Right atrium auricular region (tissue), 2 donors: ENCODE results near the gene DUSP9. TPM values are rescaled to one million over a fixed set of nuclear protein-coding genes. Genes with fewer than 3 reads are reported as not detected.

Source experiments
- DNase-seq: peaks from one replicate; pipeline ENCODE4 v3.0.0-alpha.2; 2019; ENCODE audit warnings: low spot score
- H3K27ac ChIP-seq, 2 donors: fragments of 200-600 bp; sonication (generic); 1 replicate in 1 of 2; 2 replicates in 1 of 2; pipeline ENCODE4 v1.5.1; 2016 to 2019
- H3K27me3 ChIP-seq, 2 donors: fragments of 200-600 bp; sonication (generic); one replicate each; pipeline versions ENCODE4 v1.5.1 to v1.6.0; 2017 to 2019
- H3K36me3 ChIP-seq: fragments of 200-600 bp; sonication (generic); one replicate; pipeline ENCODE4 v1.5.1; 2016
- H3K4me1 ChIP-seq, 2 donors: fragments of 200-600 bp; sonication (generic); one replicate each; pipeline versions ENCODE4 v1.5.1 to v1.6.0; 2017 to 2019
- H3K4me3 ChIP-seq, 2 donors: fragments of 200-600 bp; sonication (generic); 1 replicate in 1 of 2; 2 replicates in 1 of 2; pipeline ENCODE4 v1.5.1; 2017 to 2019; ENCODE audit warnings: mild to moderate bottlenecking in 1 of 2, moderate library complexity in 1 of 2
- H3K9me3 ChIP-seq, 2 donors: fragments of 200-600 bp; sonication (generic); one replicate each; pipeline ENCODE4 v1.5.1; 2019
- CTCF ChIP-seq, 2 donors: fragments of 200-600 bp; sonication (generic); IDR thresholded peaks; one replicate each; pipeline ENCODE4 v1.5.1; 2019; ENCODE audit warnings: antibody characterized with exemption in 2 of 2
- total RNA-seq, 2 donors: library from RNA; depleted of rRNA; stranded (reverse); fragments of >200 nt; gene quantifications; one replicate each; pipeline ENCODE4 v1.1.0, GENCODE V29; 2016

The DUSP9 gene
- total RNA-seq, 2 donors from 2014 or later = not detected

GRCh38 chrX:153633607-153634180, 13.3 kb upstream of the DUSP9 start:
- H3K27me3 ChIP-seq = no peaks in the 10 kb centered on the region
- no peaks in the 10 kb centered on the region for H3K4me1 ChIP-seq
- no peak for DNase-seq
- H3K9me3 ChIP-seq = peaks cover 0 to 10% of the 10 kb centered on the region in 2 donors
- no peaks in the 10 kb centered on the region for H3K36me3 ChIP-seq
- H3K4me3 ChIP-seq = no peak overlapping the region
- no peak for TF ChIP-seq CTCF (IDR thresholded peaks at IDR 0.05)
- H3K27ac ChIP-seq = no peak overlapping the region

DNA sequence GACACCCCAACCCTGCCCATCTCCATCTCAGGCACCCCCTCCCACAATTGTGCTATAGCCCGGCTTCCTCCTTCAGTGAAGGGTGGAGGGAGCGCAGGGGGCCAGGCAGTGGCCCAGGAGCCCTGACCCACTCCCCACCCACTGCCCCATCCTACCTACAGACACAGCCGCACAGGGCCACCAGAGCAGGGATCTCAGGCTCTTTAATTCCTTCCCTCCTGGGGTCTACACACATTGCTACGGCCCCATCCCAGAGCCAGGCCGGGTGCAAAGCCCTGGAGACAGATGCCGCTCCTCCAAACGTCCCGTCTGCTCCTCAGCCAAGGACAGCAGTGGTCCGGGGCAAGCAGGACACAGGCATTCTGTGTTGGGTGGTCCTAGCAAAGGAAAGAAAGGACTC, 12.8 kb upstream of the DUSP9 start:
- Histone ChIP-seq H3K4me3 (no peak overlapping the region), H3K27ac (no peak overlapping the region), H3K27me3 (no peaks in the 10 kb centered on the region), H3K36me3 (no peaks in the 10 kb centered on the region), H3K4me1 (no peaks in the 10 kb centered on the region), H3K9me3 (peaks cover 0 to 10% of the 10 kb centered on the region in 2 donors)
- DNase-seq = no peak
- TF ChIP-seq CTCF (IDR thresholded peaks at IDR 0.05) = no peak

- TF ChIP-seq CTCF (IDR thresholded peaks at IDR 0.05) = no peak
- no peak for DNase-seq
- peaks cover 0 to 10% of the 10 kb centered on the region in 2 donors for H3K9me3 ChIP-seq
- H3K4me1 ChIP-seq = no peaks in the 10 kb centered on the region
- H3K36me3 ChIP-seq = no peaks in the 10 kb centered on the region
- H3K4me3 ChIP-seq = no peak overlapping the region
- H3K27ac ChIP-seq = no peak overlapping the region
- H3K27me3 ChIP-seq = no peaks in the 10 kb centered on the region
Measured at GRCh38 chrX:153634832-153635231, 12.2 kb upstream of the DUSP9 start.

DNA sequence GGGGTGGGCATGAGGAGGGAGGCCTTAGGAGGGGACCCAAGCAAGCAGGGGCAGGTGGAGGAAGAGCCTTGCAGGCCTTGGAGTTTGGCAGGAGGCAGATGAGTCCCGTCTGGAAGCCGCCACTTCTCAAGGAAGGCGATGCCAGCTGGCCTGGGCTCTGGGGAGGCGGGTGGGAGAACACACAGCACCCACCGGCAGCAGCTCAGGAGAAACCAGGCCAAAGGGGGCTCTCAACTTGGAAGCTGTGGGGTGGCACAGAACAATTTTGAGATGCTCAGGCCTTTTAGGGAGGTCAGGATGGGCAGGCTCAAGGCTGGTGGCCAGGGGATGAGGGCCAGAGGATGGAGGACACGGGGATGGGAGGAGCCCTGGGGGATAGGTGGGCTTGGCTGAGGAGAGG, 11.6 kb upstream of the DUSP9 start:
- Histone ChIP-seq H3K9me3 (peaks cover 0 to 10% of the 10 kb centered on the region in 2 donors), H3K4me3 (no peak overlapping the region), H3K36me3 (no peaks in the 10 kb centered on the region), H3K4me1 (no peaks in the 10 kb centered on the region), H3K27ac (no peak overlapping the region), H3K27me3 (no peaks in the 10 kb centered on the region)
- DNase-seq = no peak
- TF ChIP-seq CTCF (IDR thresholded peaks at IDR 0.05) = no peak

DNA sequence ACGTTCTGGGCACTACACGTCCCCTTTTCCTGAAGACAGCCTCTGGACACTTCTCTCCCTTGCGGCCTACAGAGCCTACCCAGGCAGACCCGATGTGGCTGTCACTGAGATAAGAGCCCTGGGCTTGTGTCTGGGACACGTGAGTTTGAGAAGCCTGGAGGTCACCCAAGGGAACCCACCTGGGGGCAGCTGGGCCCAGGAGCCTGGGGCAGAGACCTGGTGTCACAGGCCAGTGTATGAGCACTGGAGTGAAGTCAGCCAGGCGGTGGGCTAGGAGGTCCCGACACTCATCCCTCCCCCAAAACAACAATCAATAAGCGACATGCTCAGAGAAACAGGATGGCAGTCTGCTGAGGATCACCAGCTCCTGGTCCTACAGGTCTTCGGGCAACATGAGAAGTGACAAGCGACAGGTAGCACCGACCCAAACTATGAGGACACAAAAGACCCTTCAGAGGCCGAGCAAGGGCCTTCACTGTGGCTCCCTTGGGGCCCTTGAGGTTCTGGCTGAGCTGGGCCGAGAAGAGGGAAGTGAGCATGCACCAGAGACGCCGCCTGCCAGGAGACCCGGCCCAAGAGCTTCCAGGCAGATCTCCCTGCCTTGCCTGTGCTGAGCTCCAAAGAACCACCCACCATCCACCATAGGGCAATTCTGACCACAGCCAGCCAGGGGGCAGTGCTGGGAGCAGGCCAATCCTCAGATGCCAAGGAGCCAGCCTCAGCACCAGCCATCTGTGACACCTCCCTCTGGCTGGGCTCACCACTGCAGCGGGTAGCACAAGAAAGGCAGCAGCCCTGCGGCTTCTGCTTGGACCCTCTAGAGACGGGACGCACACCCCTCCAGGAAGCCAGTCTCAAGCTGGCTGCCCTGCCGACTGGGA, 11.0 kb upstream of the DUSP9 start:
- Histone ChIP-seq H3K27me3 (no peaks in the 10 kb centered on the region), H3K27ac (no peak overlapping the region), H3K36me3 (no peaks in the 10 kb centered on the region), H3K4me3 (no peak overlapping the region), H3K4me1 (no peaks in the 10 kb centered on the region), H3K9me3 (peaks cover 0 to 8% of the 10 kb centered on the region in 2 donors)
- TF ChIP-seq CTCF (IDR thresholded peaks at IDR 0.05) = peak in 1 of 2 donors; percentile 20
- no peak for DNase-seq
